SK-N-SH (cell line): ENCODE data around the gene SP2.

ENCODE experiments used
- CTCF ChIP-seq: fragments of 200-600 bp; sonication (generic); IDR thresholded peaks from 2 replicates; pipeline ENCODE4 v1.6.1; 2017; ENCODE audit warnings: antibody characterized with exemption, mild to moderate bottlenecking, moderate library complexity
- MAX ChIP-seq: IDR thresholded peaks from 2 replicates; pipeline ENCODE4 v1.4.0; 2012; ENCODE audit warnings: low read depth
- NRF1 ChIP-seq: IDR thresholded peaks from 2 replicates; pipeline ENCODE4 v1.6.1; 2012; ENCODE audit warnings: low read depth, mild to moderate bottlenecking, low read length
- SMC3 ChIP-seq: IDR thresholded peaks from 2 replicates; pipeline ENCODE4 v1.6.1; 2012; ENCODE audit warnings: low read depth, low read length, improper control_type of control experiment
- USF1 ChIP-seq: IDR thresholded peaks from 2 replicates; pipeline ENCODE4 v1.4.0; 2012; ENCODE audit warnings: low read depth, borderline replicate concordance

- TF ChIP-seq NRF1 (no peak), CTCF (no peak), SMC3 (no peak), USF1 (no peak), MAX (no peak)
Observed at GRCh38 chr17:47894498-47895346, 1.3 kb upstream of the SP2 start.
